ENCODE results near the gene PIWIL1.

The PIWIL1 gene

GRCh38 chr12:130421896-130422295 lies 84.2 kb downstream of the PIWIL1 start:
- DNase-seq (ENCODE audit: low spot score): peak; percentile 47
- H3K27ac ChIP-seq: no peak overlapping the region
- no peak for TF ChIP-seq CTCF (IDR thresholded peaks at IDR 0.05)
- H3K4me3 ChIP-seq: no peak overlapping the region
